SK-N-SH treated with all-trans-retinoic acid at 6 μM for 48 hours (cell line): ENCODE data around the gene MTUS2.

ENCODE experiments used
- ATAC-seq: fragments of 200-7000 bp; cut with Tn5 transposase; 3 replicates; pipeline ENCODE4 v1.9.1; 2020; ENCODE audit warnings: mild to moderate bottlenecking, moderate library complexity
- ARNTL ChIP-seq: fragments of 450-650 bp; formaldehyde crosslinking; IDR thresholded peaks from 2 replicates; pipeline ENCODE4 v1.5.0; 2020; ENCODE audit warnings: low read depth, mild to moderate bottlenecking, moderate library complexity, borderline replicate concordance
- CSDC2 ChIP-seq: fragments of 250-450 bp; sonication (Bioruptor Pico); IDR thresholded peaks from 2 replicates; pipeline ENCODE4 v1.5.0; 2020; ENCODE audit warnings: mild to moderate bottlenecking, moderate library complexity
- GLIS3 ChIP-seq: fragments of 250-450 bp; sonication (Bioruptor Pico); IDR thresholded peaks from 2 replicates; pipeline ENCODE4 v1.5.0; 2020; ENCODE audit warnings: mild to moderate bottlenecking, moderate library complexity
- OSR1 ChIP-seq: fragments of 250-450 bp; sonication (Bioruptor Pico); IDR thresholded peaks from 2 replicates; pipeline ENCODE4 v1.8.0; 2022; ENCODE audit warnings: moderate library complexity, mild to moderate bottlenecking, inconsistent platforms
- PPARA ChIP-seq: fragments of 250-450 bp; sonication (Bioruptor Pico); IDR thresholded peaks from 2 replicates; pipeline ENCODE4 v1.5.0; 2020; ENCODE audit warnings: mild to moderate bottlenecking, borderline replicate concordance
- RARB ChIP-seq: fragments of 250-450 bp; sonication (Bioruptor Pico); IDR thresholded peaks from 2 replicates; pipeline ENCODE4 v1.8.0; 2021; ENCODE audit warnings: mild to moderate bottlenecking, moderate library complexity
- SNAI2 ChIP-seq: fragments of 250-450 bp; sonication (Bioruptor Pico); IDR thresholded peaks from 2 replicates; pipeline ENCODE4 v1.5.0; 2020; ENCODE audit warnings: mild to moderate bottlenecking, moderate library complexity
- TCF4 ChIP-seq: fragments of 250-450 bp; sonication (Bioruptor Pico); IDR thresholded peaks from 2 replicates; pipeline ENCODE4 v1.8.0; 2021; ENCODE audit warnings: mild to moderate bottlenecking, moderate library complexity, borderline replicate concordance
- TOX ChIP-seq: fragments of 250-450 bp; sonication (Bioruptor Pico); IDR thresholded peaks from 2 replicates; pipeline ENCODE4 v1.8.0; 2021; ENCODE audit warnings: mild to moderate bottlenecking, moderate library complexity, borderline replicate concordance
- ZC3H10 ChIP-seq: fragments of 250-450 bp; sonication (Bioruptor Pico); IDR thresholded peaks from 2 replicates; pipeline ENCODE4 v1.5.1; 2021; ENCODE audit warnings: mild to moderate bottlenecking, moderate library complexity
- ZFP30 ChIP-seq: fragments of 450-650 bp; formaldehyde crosslinking; IDR thresholded peaks from 2 replicates; pipeline ENCODE4 v1.5.0; 2022; ENCODE audit warnings: mild to moderate bottlenecking, moderate library complexity
- ZNF565 ChIP-seq: fragments of 450-650 bp; formaldehyde crosslinking; conservative IDR thresholded peaks from 2 replicates; pipeline ENCODE4 v1.5.0; 2020; ENCODE audit warnings: low read depth, mild to moderate bottlenecking, moderate library complexity
- ZNF70 ChIP-seq: fragments of 450-650 bp; formaldehyde crosslinking; IDR thresholded peaks from 2 replicates; pipeline ENCODE4 v1.5.0; 2020; ENCODE audit warnings: mild to moderate bottlenecking, moderate library complexity
- ZNF8 ChIP-seq: fragments of 450-650 bp; formaldehyde crosslinking; IDR thresholded peaks from 2 replicates; pipeline ENCODE4 v1.5.0; 2020; ENCODE audit warnings: mild to moderate bottlenecking, moderate library complexity
- TF ChIP-seq, protein P1 (sequence below): fragments of 250-450 bp; sonication (Bioruptor Pico); IDR thresholded peaks from 2 replicates; pipeline ENCODE4 v1.5.1; 2020; ENCODE audit warnings: low read depth, mild to moderate bottlenecking, moderate library complexity
- TF ChIP-seq, protein P2 (sequence below): fragments of 250-450 bp; sonication (Bioruptor Pico); IDR thresholded peaks from 2 replicates; pipeline ENCODE4 v1.5.0; 2020; ENCODE audit warnings: mild to moderate bottlenecking, moderate library complexity
- TF ChIP-seq, protein P3 (sequence below): fragments of 250-450 bp; sonication (Bioruptor Pico); IDR thresholded peaks from 2 replicates; pipeline ENCODE4 v1.8.0; 2020; ENCODE audit warnings: mild to moderate bottlenecking, moderate library complexity, borderline replicate concordance
- TF ChIP-seq, protein P4 (sequence below): fragments of 250-450 bp; sonication (Bioruptor Pico); IDR thresholded peaks from 2 replicates; pipeline ENCODE4 v1.5.1; 2021; ENCODE audit warnings: mild to moderate bottlenecking, moderate library complexity
- TF ChIP-seq, protein P5 (sequence below): fragments of 250-450 bp; sonication (Bioruptor Pico); IDR thresholded peaks from 2 replicates; pipeline ENCODE4 v1.8.0; 2021; ENCODE audit warnings: low read depth, mild to moderate bottlenecking, moderate library complexity, borderline replicate concordance

Gene MTUS2

DNA sequence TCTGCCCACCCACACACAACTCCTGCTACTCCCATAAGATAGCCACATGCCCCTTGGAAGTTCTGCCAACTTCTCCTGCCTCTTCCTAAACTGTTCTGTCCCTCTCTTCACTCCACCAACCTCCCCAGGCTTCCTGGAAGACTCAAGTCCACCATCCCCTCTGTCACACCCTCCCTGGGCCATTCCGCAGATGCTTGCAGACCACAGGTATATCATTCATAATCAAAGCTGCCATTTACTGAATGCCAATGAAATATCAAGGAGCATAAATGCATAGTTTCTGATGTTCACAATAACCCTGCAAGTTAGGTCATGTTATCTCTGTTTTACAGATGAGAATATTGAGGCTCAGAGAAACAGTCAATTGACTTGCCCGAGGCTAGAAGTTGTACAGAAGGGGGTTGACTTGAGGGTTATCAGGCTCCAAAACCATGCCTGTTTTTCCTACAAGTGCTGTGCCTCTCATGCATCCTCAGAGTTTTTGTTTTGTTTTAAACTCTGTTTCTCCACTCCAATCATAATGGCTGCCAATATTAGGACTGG, 639.7 kb downstream of the MTUS2 start:
- TF ChIP-seq ZNF8 (CRISPR knock-in tag) (no peak), ARNTL (CRISPR knock-in tag) (no peak), GLIS3 (CRISPR knock-in tag) (no peak), OSR1 (CRISPR knock-in tag) (no peak), TCF4 (CRISPR knock-in tag) (no peak), RARB (no peak), SNAI2 (no peak), ZC3H10 (CRISPR knock-in tag) (no peak), TOX (no peak), ZNF565 (CRISPR knock-in tag) (no peak), CSDC2 (CRISPR knock-in tag) (no peak), PPARA (CRISPR knock-in tag) (no peak), ZNF70 (no peak)
- TF ChIP-seq, protein P1, sequence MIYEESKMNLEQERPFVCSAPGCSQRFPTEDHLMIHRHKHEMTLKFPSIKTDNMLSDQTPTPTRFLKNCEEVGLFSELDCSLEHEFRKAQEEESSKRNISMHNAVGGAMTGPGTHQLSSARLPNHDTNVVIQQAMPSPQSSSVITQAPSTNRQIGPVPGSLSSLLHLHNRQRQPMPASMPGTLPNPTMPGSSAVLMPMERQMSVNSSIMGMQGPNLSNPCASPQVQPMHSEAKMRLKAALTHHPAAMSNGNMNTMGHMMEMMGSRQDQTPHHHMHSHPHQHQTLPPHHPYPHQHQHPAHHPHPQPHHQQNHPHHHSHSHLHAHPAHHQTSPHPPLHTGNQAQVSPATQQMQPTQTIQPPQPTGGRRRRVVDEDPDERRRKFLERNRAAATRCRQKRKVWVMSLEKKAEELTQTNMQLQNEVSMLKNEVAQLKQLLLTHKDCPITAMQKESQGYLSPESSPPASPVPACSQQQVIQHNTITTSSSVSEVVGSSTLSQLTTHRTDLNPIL, result no peak
- TF ChIP-seq, protein P2, sequence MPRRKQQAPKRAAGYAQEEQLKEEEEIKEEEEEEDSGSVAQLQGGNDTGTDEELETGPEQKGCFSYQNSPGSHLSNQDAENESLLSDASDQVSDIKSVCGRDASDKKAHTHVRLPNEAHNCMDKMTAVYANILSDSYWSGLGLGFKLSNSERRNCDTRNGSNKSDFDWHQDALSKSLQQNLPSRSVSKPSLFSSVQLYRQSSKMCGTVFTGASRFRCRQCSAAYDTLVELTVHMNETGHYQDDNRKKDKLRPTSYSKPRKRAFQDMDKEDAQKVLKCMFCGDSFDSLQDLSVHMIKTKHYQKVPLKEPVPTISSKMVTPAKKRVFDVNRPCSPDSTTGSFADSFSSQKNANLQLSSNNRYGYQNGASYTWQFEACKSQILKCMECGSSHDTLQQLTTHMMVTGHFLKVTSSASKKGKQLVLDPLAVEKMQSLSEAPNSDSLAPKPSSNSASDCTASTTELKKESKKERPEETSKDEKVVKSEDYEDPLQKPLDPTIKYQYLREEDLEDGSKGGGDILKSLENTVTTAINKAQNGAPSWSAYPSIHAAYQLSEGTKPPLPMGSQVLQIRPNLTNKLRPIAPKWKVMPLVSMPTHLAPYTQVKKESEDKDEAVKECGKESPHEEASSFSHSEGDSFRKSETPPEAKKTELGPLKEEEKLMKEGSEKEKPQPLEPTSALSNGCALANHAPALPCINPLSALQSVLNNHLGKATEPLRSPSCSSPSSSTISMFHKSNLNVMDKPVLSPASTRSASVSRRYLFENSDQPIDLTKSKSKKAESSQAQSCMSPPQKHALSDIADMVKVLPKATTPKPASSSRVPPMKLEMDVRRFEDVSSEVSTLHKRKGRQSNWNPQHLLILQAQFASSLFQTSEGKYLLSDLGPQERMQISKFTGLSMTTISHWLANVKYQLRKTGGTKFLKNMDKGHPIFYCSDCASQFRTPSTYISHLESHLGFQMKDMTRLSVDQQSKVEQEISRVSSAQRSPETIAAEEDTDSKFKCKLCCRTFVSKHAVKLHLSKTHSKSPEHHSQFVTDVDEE (CRISPR knock-in tag), result no peak
- TF ChIP-seq, protein P3, sequence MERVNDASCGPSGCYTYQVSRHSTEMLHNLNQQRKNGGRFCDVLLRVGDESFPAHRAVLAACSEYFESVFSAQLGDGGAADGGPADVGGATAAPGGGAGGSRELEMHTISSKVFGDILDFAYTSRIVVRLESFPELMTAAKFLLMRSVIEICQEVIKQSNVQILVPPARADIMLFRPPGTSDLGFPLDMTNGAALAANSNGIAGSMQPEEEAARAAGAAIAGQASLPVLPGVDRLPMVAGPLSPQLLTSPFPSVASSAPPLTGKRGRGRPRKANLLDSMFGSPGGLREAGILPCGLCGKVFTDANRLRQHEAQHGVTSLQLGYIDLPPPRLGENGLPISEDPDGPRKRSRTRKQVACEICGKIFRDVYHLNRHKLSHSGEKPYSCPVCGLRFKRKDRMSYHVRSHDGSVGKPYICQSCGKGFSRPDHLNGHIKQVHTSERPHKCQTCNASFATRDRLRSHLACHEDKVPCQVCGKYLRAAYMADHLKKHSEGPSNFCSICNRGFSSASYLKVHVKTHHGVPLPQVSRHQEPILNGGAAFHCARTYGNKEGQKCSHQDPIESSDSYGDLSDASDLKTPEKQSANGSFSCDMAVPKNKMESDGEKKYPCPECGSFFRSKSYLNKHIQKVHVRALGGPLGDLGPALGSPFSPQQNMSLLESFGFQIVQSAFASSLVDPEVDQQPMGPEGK (CRISPR knock-in tag), result no peak
- TF ChIP-seq, protein P4, sequence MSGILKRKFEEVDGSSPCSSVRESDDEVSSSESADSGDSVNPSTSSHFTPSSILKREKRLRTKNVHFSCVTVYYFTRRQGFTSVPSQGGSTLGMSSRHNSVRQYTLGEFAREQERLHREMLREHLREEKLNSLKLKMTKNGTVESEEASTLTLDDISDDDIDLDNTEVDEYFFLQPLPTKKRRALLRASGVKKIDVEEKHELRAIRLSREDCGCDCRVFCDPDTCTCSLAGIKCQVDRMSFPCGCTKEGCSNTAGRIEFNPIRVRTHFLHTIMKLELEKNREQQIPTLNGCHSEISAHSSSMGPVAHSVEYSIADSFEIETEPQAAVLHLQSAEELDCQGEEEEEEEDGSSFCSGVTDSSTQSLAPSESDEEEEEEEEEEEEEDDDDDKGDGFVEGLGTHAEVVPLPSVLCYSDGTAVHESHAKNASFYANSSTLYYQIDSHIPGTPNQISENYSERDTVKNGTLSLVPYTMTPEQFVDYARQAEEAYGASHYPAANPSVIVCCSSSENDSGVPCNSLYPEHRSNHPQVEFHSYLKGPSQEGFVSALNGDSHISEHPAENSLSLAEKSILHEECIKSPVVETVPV (CRISPR knock-in tag), result no peak
- TF ChIP-seq, protein P5, sequence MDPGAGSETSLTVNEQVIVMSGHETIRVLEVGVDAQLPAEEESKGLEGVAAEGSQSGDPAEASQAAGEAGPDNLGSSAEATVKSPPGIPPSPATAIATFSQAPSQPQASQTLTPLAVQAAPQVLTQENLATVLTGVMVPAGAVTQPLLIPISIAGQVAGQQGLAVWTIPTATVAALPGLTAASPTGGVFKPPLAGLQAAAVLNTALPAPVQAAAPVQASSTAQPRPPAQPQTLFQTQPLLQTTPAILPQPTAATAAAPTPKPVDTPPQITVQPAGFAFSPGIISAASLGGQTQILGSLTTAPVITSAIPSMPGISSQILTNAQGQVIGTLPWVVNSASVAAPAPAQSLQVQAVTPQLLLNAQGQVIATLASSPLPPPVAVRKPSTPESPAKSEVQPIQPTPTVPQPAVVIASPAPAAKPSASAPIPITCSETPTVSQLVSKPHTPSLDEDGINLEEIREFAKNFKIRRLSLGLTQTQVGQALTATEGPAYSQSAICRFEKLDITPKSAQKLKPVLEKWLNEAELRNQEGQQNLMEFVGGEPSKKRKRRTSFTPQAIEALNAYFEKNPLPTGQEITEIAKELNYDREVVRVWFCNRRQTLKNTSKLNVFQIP (CRISPR knock-in tag), result no peak
- TF ChIP-seq, all 23 proteins: peak for 0
- no peak for ATAC-seq

DNA sequence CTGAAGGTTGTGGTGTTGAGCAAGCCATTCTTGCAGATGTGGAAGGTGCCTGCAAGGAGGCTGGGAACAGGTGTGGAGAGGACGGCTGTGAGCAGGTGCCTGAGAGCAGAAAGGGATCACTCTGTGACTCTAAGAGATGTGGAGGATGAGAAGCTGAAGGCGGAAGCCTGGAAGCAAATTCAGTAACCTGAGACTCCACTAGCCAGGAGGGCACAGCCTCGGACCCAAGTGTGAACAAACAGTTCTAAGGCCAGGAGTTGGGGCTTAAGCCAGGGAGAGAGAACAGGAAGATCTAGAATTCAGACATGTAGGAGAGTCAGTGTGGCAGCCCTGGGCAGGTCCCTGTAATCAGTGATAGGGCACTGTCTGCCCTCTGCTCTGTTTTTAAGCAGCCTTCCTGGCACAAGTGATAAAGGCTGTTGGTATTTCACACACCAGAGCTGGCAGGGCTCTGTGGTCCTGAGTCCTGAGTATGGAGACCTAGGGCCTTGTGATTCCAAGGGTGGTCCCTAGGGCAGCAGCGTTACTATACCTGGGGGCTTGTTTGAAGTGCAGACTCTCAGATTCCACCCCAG, 644.1 kb downstream of the MTUS2 start:
- TF ChIP-seq ZNF70 (no peak), PPARA (CRISPR knock-in tag) (no peak), ZNF565 (CRISPR knock-in tag) (no peak), ARNTL (CRISPR knock-in tag) (no peak), ZFP30 (no peak)
- TF ChIP-seq, protein P4 (CRISPR knock-in tag), result no peak

More for the DNA sequence above, 644.1 kb downstream of the MTUS2 start:
- no peak for ATAC-seq
